Osteocyte (in vitro differentiated cells): ENCODE data around the gene GPR146. TPM values are rescaled to one million over a fixed set of nuclear protein-coding genes. Genes with fewer than 3 reads are reported as not detected.

Experiments
- DNase-seq: peaks from one replicate; pipeline ENCODE4 v3.0.0; 2021; ENCODE audit warnings: mixed read lengths; ENCODE audit not compliant: unreplicated experiment; ENCODE audit errors: extremely low spot score
- H3K27ac Mint-ChIP-seq: one replicate; pipeline ENCODE4 v1.8.0; 2021; ENCODE audit warnings: mild to moderate bottlenecking, mixed read lengths; ENCODE audit not compliant: unreplicated experiment
- H3K27me3 Mint-ChIP-seq: one replicate; pipeline ENCODE4 v1.8.0; 2021; ENCODE audit warnings: mixed read lengths; ENCODE audit not compliant: unreplicated experiment
- H3K36me3 Mint-ChIP-seq: one replicate; pipeline ENCODE4 v1.8.0; 2021; ENCODE audit warnings: mixed read lengths; ENCODE audit not compliant: unreplicated experiment
- H3K4me1 Mint-ChIP-seq: one replicate; pipeline ENCODE4 v1.8.0; 2021; ENCODE audit warnings: mixed read lengths; ENCODE audit not compliant: unreplicated experiment
- H3K4me3 Mint-ChIP-seq: one replicate; pipeline ENCODE4 v1.8.0; 2021; ENCODE audit warnings: mild to moderate bottlenecking, moderate library complexity, mixed read lengths; ENCODE audit not compliant: unreplicated experiment
- H3K9me3 Mint-ChIP-seq: one replicate; pipeline ENCODE4 v1.8.0; 2021; ENCODE audit warnings: mixed read lengths; ENCODE audit not compliant: unreplicated experiment
- CTCF ChIP-seq: fragments of 200-600 bp; sonication (generic); IDR thresholded peaks from 2 replicates; pipeline ENCODE4 v1.5.0; 2021; ENCODE audit warnings: antibody characterized with exemption, mild to moderate bottlenecking, moderate library complexity
- total RNA-seq: library from RNA; stranded (reverse); gene quantifications from 2 replicates; pipeline ENCODE4 v1.2.1, GENCODE V29; 2021

The GPR146 gene
- total RNA-seq, 1 donor from 2014 or later: 2.8 TPM

- Mint-ChIP-seq H3K36me3 (peaks cover 8% of the 10 kb centered on the region), H3K27ac (no peak overlapping the region), H3K4me3 (no peak overlapping the region), H3K27me3 (no peaks in the 10 kb centered on the region), H3K9me3 (no peaks in the 10 kb centered on the region), H3K4me1 (no peaks in the 10 kb centered on the region)
- no peak for TF ChIP-seq CTCF
- no peak for DNase-seq
These were observed 26.0 kb upstream of the GPR146 start for GRCh38 chr7:1018334-1018695.

GRCh38 chr7:1019255-1019785, 25.0 kb upstream of the GPR146 start:
- no peak for TF ChIP-seq CTCF
- H3K9me3 Mint-ChIP-seq: no peaks in the 10 kb centered on the region
- H3K27ac Mint-ChIP-seq: no peak overlapping the region
- no peak for DNase-seq
- H3K4me1 Mint-ChIP-seq: peaks cover 2% of the 10 kb centered on the region
- H3K4me3 Mint-ChIP-seq: no peak overlapping the region
- peaks cover 8% of the 10 kb centered on the region for H3K36me3 Mint-ChIP-seq
- no peaks in the 10 kb centered on the region for H3K27me3 Mint-ChIP-seq

GRCh38 chr7:1019789-1020610, 24.3 kb upstream of the GPR146 start:
- H3K9me3 Mint-ChIP-seq: no peaks in the 10 kb centered on the region
- no peak for DNase-seq
- H3K36me3 Mint-ChIP-seq: peaks cover 8% of the 10 kb centered on the region
- H3K27me3 Mint-ChIP-seq: no peaks in the 10 kb centered on the region
- TF ChIP-seq CTCF: no peak
- H3K27ac Mint-ChIP-seq: no peak overlapping the region
- H3K4me3 Mint-ChIP-seq: no peak overlapping the region
- peaks cover 2% of the 10 kb centered on the region for H3K4me1 Mint-ChIP-seq

- H3K4me3 Mint-ChIP-seq: no peak overlapping the region
- no peaks in the 10 kb centered on the region for H3K9me3 Mint-ChIP-seq
- no peak for DNase-seq
- no peak for TF ChIP-seq CTCF
- H3K4me1 Mint-ChIP-seq: peaks cover 2% of the 10 kb centered on the region
- peaks cover 8% of the 10 kb centered on the region for H3K36me3 Mint-ChIP-seq
- H3K27me3 Mint-ChIP-seq: no peaks in the 10 kb centered on the region
- no peak overlapping the region for H3K27ac Mint-ChIP-seq
These were observed 23.5 kb upstream of the GPR146 start for GRCh38 chr7:1020849-1021251.

- Mint-ChIP-seq H3K27ac (no peak overlapping the region), H3K4me1 (peaks cover 5% of the 10 kb centered on the region), H3K4me3 (no peak overlapping the region), H3K36me3 (peaks cover 11% of the 10 kb centered on the region), H3K27me3 (no peaks in the 10 kb centered on the region), H3K9me3 (no peaks in the 10 kb centered on the region)
- no peak for DNase-seq
- TF ChIP-seq CTCF: no peak
These were observed 23.0 kb upstream of the GPR146 start for GRCh38 chr7:1021366-1021765.
